GM12875 (cell line): Measurements from ENCODE around the gene SYS1.
A peak's percentile ranks its signal among the peaks of the same experiment; 100 is the strongest.

ENCODE experiments used
- H3K4me3 ChIP-seq: one replicate; pipeline ENCODE4 v1.5.1; 2011; ENCODE audit warnings: low read depth, low read length, control low read depth
- CTCF ChIP-seq: IDR thresholded peaks from 2 replicates; pipeline ENCODE4 v1.5.1; 2011; ENCODE audit warnings: low read depth, mild to moderate bottlenecking, control low read depth, inconsistent platforms, low read length, moderate library complexity, borderline replicate concordance; ENCODE audit not compliant: insufficient read depth

SYS1 gene

GRCh38 chr20:45373353-45374100 is 10.6 kb downstream of the SYS1 start:
- TF ChIP-seq CTCF: peak; percentile 91
- H3K4me3 ChIP-seq: peak overlapping the region; percentile 25

- no peak overlapping the region for H3K4me3 ChIP-seq
- TF ChIP-seq CTCF: no peak
Measured at GRCh38 chr20:45374101-45374467, 11.1 kb downstream of the SYS1 start.

GRCh38 chr20:45374966-45375365 is 12.0 kb downstream of the SYS1 start:
- TF ChIP-seq CTCF: no peak
- H3K4me3 ChIP-seq: no peak overlapping the region

- no peak for TF ChIP-seq CTCF
- H3K4me3 ChIP-seq: no peak overlapping the region
Measured at GRCh38 chr20:45377269-45377668, 14.3 kb downstream of the SYS1 start.

GRCh38 chr20:45378191-45378590 is 15.2 kb downstream of the SYS1 start, which contains the start of gene TP53TG5:
Gene TP53TG5 (minus strand): TSS chr20:45378325. CDS start chr20:45378236, 89 bp downstream.
- no peak for TF ChIP-seq CTCF
- H3K4me3 ChIP-seq: no peak within 1 kb of the TSS

- no peak overlapping the region for H3K4me3 ChIP-seq
- no peak for TF ChIP-seq CTCF
Measured at GRCh38 chr20:45387274-45387673, 24.3 kb downstream of the SYS1 start.

- no peak overlapping the region for H3K4me3 ChIP-seq
- no peak for TF ChIP-seq CTCF
Measured at GRCh38 chr20:45390931-45391330, 28.0 kb downstream of the SYS1 start.
